Epithelial cell of esophagus (primary cell): ENCODE data around the gene LHX3.

ENCODE experiments used
- DNase-seq: peaks from one replicate; pipeline ENCODE4 v3.0.0; 2010; ENCODE audit warnings: low read depth
- H3K4me3 ChIP-seq: 2 replicates; pipeline ENCODE4 v1.5.1; 2011; ENCODE audit warnings: mild to moderate bottlenecking, low read length, control low read depth
- CTCF ChIP-seq: IDR thresholded peaks from 2 replicates; pipeline ENCODE4 v1.5.1; 2011; ENCODE audit warnings: low read depth, mild to moderate bottlenecking, low read length, control low read depth, inconsistent platforms; ENCODE audit not compliant: insufficient read depth; ENCODE audit errors: missing control alignments

LHX3 gene

DNA sequence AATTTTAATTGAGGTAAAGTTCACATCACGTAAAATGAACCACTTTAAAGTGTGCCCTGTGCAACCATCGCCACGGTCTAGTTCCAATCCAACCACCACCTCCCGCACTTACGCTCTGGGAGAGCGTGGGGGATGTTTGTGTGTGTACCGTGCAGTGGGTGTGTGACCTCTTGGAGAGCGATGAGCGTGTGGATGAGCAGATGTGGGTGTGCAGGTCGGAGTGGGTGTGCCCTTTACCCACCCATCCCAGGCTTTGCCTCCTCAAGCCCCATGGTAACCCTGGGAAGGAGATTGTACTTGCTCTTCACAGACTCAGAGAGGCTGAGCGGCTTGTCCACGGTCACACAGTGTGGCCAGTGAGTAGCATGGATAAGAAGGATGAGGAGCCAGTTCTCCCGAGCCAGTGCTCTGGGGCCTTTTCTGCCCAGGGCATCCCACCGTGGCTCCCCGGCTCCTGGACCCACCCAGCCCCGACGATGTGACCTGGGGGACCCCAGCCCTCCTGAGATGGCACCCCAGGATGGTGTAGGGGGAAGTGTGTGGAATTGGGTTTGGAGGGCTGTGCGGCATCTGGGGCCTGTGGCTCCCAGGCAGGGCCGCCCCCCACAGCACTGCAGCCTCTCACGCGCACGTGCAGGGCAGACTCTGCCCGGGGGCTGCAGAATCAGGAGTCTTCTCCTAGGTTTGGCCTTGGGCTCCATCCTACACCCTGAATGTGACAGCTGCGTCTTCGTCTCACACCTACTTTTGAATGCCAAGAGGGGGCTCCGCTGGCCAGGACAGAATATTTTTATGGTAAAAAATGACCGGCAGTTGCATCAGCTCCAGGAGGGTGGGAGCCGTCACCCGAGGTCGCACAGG lies 13.6 kb downstream of the LHX3 start:
- no peak for TF ChIP-seq CTCF
- H3K4me3 ChIP-seq, result no peak overlapping the region
- DNase-seq, result no peak

GRCh38 chr9:136190656-136191055 lies 14.3 kb downstream of the LHX3 start:
- TF ChIP-seq CTCF, result no peak
- no peak for DNase-seq
- H3K4me3 ChIP-seq, result no peak overlapping the region

- no peak for DNase-seq
- H3K4me3 ChIP-seq, result no peak overlapping the region
- TF ChIP-seq CTCF, result no peak
Observed at GRCh38 chr9:136190237-136190601, 14.7 kb downstream of the LHX3 start.

- H3K4me3 ChIP-seq, result no peak overlapping the region
- no peak for DNase-seq
- TF ChIP-seq CTCF, result no peak
Observed at GRCh38 chr9:136189394-136190236, 15.3 kb downstream of the LHX3 start.

- TF ChIP-seq CTCF, result no peak
- H3K4me3 ChIP-seq, result no peak overlapping the region
- no peak for DNase-seq
Observed at GRCh38 chr9:136187683-136188586, 17.0 kb downstream of the LHX3 start.

- TF ChIP-seq CTCF, result no peak
- DNase-seq, result no peak
- no peak overlapping the region for H3K4me3 ChIP-seq
Observed at GRCh38 chr9:136187197-136187596, 17.7 kb downstream of the LHX3 start.
